Measurements from ENCODE around the gene INTS6.

INTS6 gene

DNA sequence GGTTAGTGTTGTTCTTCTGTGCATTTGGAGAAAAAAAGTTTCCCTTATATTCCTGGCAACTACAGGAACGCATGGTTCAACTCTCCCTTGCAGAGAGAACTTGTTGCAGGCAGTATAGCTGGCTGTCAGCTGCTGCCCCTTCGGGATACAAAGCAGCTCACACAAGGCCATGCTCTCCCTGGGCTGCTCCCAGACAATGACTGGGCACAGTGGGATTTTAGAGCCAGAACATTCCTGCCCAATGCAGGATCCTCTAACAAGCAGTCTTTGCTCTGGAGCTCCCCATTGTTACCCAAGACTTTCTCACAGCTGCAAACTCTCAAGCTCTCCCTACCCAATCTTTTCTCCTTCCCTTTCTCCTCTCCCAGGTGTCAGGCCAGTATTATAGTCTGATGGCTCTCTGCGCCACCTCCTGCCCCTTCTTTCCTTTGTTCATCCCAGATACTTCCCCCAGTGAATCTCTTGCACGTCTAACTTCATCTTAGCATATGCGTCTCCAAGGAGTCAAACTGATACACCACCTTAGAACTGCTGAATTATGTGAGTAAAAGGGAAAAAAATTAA lies 140.8 kb downstream of the INTS6 start:
- no peak for DNase-seq

All from NCI-H1694 (cell line).